Kidney epithelial cell (primary cell): ENCODE data around the gene FMO4. TPM values are rescaled to one million over a fixed set of nuclear protein-coding genes. Genes with fewer than 3 reads are reported as not detected.

Experiments used
- DNase-seq: peaks from one replicate; pipeline ENCODE4 v3.0.0-alpha.2; 2010; ENCODE audit warnings: low read depth
- H3K27me3 ChIP-seq: 2 replicates; pipeline ENCODE4 v1.6.0; 2011; ENCODE audit warnings: low read length; ENCODE audit not compliant: control insufficient read depth, insufficient read depth
- H3K36me3 ChIP-seq: 2 replicates; pipeline ENCODE4 v1.5.1; 2011; ENCODE audit warnings: low read length; ENCODE audit not compliant: control insufficient read depth, insufficient read depth
- H3K4me3 ChIP-seq: 2 replicates; pipeline ENCODE4 v1.5.1; 2011; ENCODE audit warnings: low read depth, mild to moderate bottlenecking, control low read depth, low read length
- total RNA-seq: library from RNA; depleted of rRNA; stranded (reverse); fragments of >200 nt; gene quantifications from 2 replicates; pipeline ENCODE4 v1.2.3, GENCODE V29; 2015
- TF ChIP-seq, protein P1 (sequence below): IDR thresholded peaks from 2 replicates; pipeline ENCODE4 v1.5.1; 2011; ENCODE audit warnings: mild to moderate bottlenecking, moderate library complexity, low read length, control low read depth, inconsistent platforms; ENCODE audit not compliant: insufficient read depth, poor library complexity, severe bottlenecking

The FMO4 gene
- total RNA-seq, 1 donor from 2014 or later = 0.84 TPM

DNA sequence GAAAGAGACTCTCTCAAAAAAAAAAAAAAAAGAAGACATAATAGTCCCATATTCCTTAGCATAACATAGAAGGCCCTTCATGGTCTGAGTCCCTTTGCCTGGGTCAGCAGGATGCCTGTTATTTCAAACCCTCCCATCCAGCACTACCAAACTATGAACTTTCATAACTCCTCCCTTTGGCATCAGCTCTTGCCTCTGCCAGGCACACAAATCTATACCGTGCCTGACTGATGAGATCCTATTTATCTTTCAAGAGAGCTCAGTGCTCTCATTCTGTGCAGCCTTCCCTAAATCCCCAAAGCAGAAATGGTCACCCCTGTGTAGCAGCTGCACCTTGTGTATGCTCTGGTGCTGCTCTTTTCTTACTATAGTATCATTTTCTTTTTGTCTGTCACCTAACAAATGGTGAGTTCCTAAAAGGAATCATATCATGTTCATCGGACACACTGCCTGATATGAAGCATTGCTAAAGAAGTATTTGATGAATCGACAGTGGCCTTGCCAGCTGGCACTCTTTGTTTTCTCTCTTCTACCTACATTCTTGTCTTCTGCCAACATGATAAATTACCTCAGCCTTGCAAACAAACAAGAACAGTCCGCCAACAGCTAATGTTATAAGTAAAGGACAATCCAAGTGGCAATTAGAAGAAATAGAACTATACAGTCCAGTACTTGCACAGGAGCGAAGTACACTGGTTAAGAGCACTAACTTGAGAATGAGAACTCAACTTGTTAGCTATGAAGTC is 29.9 kb downstream of the FMO4 start:
- Histone ChIP-seq H3K27me3 (no peaks in the 10 kb centered on the region), H3K4me3 (no peak overlapping the region), H3K36me3 (no peaks in the 10 kb centered on the region)
- TF ChIP-seq, protein P1, sequence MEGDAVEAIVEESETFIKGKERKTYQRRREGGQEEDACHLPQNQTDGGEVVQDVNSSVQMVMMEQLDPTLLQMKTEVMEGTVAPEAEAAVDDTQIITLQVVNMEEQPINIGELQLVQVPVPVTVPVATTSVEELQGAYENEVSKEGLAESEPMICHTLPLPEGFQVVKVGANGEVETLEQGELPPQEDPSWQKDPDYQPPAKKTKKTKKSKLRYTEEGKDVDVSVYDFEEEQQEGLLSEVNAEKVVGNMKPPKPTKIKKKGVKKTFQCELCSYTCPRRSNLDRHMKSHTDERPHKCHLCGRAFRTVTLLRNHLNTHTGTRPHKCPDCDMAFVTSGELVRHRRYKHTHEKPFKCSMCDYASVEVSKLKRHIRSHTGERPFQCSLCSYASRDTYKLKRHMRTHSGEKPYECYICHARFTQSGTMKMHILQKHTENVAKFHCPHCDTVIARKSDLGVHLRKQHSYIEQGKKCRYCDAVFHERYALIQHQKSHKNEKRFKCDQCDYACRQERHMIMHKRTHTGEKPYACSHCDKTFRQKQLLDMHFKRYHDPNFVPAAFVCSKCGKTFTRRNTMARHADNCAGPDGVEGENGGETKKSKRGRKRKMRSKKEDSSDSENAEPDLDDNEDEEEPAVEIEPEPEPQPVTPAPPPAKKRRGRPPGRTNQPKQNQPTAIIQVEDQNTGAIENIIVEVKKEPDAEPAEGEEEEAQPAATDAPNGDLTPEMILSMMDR = no peak
- DNase-seq = no peak

DNA sequence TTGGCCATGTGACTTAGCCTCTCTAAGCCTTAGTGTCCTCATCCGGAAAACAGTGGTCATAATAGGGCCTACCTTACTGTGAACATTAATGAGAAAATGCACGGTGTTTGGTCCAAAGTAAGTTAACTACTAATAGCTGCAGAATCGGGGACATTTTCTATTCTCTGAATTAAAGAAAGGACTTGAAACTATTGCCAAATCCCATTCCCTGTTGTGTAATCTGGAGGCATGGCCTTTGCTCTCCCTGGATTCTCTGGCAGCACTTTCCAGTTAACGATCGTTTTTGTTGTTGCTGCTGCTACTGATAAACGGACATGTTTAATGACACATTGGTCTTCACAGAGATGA is 30.5 kb downstream of the FMO4 start:
- no peaks in the 10 kb centered on the region for H3K36me3 ChIP-seq
- no peaks in the 10 kb centered on the region for H3K27me3 ChIP-seq
- no peak overlapping the region for H3K4me3 ChIP-seq
- TF ChIP-seq, protein P1 = no peak
- no peak for DNase-seq

DNA sequence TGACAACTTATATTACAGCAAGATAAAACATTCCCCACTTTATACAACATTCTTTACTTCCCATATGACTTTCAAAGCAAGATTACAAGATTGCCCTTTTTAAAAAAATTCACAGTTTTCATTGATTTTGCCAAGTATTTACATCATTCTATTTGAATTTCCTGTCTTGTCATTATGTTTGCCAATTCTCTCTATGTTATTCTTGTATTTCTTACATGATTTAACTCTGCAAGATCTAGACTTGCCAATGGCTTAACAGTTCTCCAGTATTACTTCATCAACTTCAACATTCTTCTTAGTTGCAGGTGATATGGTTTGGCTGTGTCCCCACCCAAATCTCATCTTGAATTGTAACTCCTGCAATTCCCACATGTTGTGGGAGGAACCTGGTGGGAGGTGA is 31.6 kb downstream of the FMO4 start:
- TF ChIP-seq, protein P1 = no peak
- DNase-seq = no peak
- H3K4me3 ChIP-seq = no peak overlapping the region
- no peaks in the 10 kb centered on the region for H3K27me3 ChIP-seq
- H3K36me3 ChIP-seq = no peaks in the 10 kb centered on the region

DNA sequence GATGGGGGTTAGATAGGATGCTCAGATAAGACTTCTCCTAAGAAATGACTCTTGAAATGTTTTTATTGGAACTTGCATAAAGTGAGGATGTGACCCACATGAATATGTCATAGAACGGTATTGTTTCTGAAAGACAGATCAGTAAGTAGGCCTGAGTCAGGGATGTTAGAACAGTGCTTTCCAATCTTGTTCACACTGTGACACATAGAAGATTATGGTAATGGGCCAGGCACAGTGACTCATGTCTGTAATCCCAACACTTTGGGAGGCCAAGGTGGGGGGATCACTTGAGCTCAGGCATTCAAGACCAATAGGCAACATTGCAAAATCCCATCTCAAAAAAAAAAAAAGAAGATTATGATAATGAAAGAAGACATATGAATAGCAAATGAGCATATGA is 32.9 kb downstream of the FMO4 start:
- no peak for DNase-seq
- TF ChIP-seq, protein P1 = no peak
- H3K36me3 ChIP-seq = no peaks in the 10 kb centered on the region
- no peak overlapping the region for H3K4me3 ChIP-seq
- H3K27me3 ChIP-seq = no peaks in the 10 kb centered on the region

DNA sequence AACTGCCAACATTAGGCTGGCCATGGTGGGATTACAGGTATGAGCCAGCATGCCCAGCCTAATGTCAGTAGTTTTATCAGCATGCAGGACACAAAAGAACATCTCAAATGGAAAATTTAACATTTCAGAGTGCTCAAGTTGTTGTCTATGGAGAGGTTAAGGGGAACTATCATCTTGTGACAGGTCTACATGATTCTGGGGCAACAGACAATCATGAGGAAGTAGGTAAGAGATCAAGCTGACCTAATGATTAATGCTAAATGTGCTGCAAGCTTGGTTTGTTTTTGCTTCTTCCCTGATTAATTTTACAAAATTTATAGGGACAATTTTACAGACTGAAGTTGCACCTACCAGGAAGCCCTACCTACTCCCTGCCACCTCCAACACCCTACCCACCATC is 36.6 kb downstream of the FMO4 start:
- Histone ChIP-seq H3K36me3 (no peaks in the 10 kb centered on the region), H3K27me3 (no peaks in the 10 kb centered on the region), H3K4me3 (no peak overlapping the region)
- no peak for DNase-seq
- TF ChIP-seq, protein P1 = no peak

DNA sequence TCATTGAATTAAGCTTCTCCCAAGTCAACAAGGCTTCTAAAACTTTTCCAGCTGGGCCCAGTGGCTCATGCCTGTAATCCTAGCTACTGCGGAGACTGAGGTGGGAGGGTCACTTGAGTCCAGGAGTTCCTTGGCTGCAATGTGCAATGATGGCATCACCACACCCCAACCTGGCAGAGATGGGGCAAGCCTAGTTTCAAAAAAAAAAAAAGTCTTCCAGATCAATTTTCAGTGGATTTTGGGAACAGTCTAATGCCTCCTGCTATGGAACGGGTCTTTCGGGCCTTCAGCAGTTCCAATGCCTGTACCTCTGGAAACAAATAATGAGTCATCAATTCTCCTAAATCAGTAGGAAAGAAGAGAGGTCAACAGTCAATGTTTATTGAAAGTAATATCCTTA is 38.0 kb downstream of the FMO4 start:
- no peak overlapping the region for H3K4me3 ChIP-seq
- no peaks in the 10 kb centered on the region for H3K36me3 ChIP-seq
- TF ChIP-seq, protein P1 = no peak
- no peaks in the 10 kb centered on the region for H3K27me3 ChIP-seq
- no peak for DNase-seq
